K562 (cell line): ENCODE data around the gene ASPDH. TPM values are rescaled to one million over a fixed set of nuclear protein-coding genes. Genes with fewer than 3 reads are reported as not detected.

Source experiments
- ATF4 ChIP-seq: fragments of 450-650 bp; formaldehyde crosslinking; IDR thresholded peaks from 2 replicates; pipeline ENCODE4 v1.4.0; 2022; ENCODE audit warnings: mild to moderate bottlenecking, moderate library complexity
- CBFA2T2 ChIP-seq: fragments of 450-650 bp; conservative IDR thresholded peaks from 2 replicates; pipeline ENCODE4 v1.6.1; 2017; ENCODE audit warnings: mild to moderate bottlenecking
- CREB1 ChIP-seq, 2 experiments: sonication (generic) in 1 of 2; formaldehyde crosslinking in 1 of 2; IDR thresholded peaks; 2 replicates each; pipeline versions ENCODE4 v1.6.1 to v1.8.0; 2012 to 2022; ENCODE audit warnings: inconsistent platforms in 1 of 2, mild to moderate bottlenecking in 1 of 2, missing genetic modification reagents in 1 of 2, moderate library complexity in 1 of 2
- CTCFL ChIP-seq: IDR thresholded peaks from 2 replicates; pipeline ENCODE4 v1.6.1; 2011; ENCODE audit warnings: borderline replicate concordance, low read depth, mild to moderate bottlenecking, moderate library complexity, low read length; ENCODE audit not compliant: insufficient read depth, poor library complexity, severe bottlenecking
- GTF2E2 ChIP-seq: fragments of 200-800 bp; sonication (Bioruptor generic); IDR thresholded peaks from 2 replicates; pipeline ENCODE4 v1.6.1; 2016; ENCODE audit warnings: missing genetic modification characterization, missing compliant biosample characterization
- HEY1 ChIP-seq: fragments of 250-450 bp; sonication (Bioruptor Pico); IDR thresholded peaks from 2 replicates; pipeline ENCODE4 v1.5.0; 2020; ENCODE audit warnings: mild to moderate bottlenecking, moderate library complexity, borderline replicate concordance
- MAFF ChIP-seq: IDR thresholded peaks from 2 replicates; pipeline ENCODE4 v1.6.1; 2012; ENCODE audit warnings: low read length, improper control_type of control experiment
- MXD1 ChIP-seq: fragments of 250-450 bp; sonication (Bioruptor Pico); IDR thresholded peaks from 2 replicates; pipeline ENCODE4 v1.8.0; 2021; ENCODE audit warnings: borderline replicate concordance, mild to moderate bottlenecking, moderate library complexity; ENCODE audit not compliant: poor library complexity, severe bottlenecking
- NFRKB ChIP-seq: fragments of 450-650 bp; IDR thresholded peaks from 2 replicates; pipeline ENCODE4 v1.6.1; 2016; ENCODE audit warnings: low read depth
- PKNOX1 ChIP-seq: fragments of 450-650 bp; IDR thresholded peaks from 2 replicates; pipeline ENCODE4 v1.6.1; 2016
- PML ChIP-seq: IDR thresholded peaks from 2 replicates; pipeline ENCODE4 v1.6.1; 2012; ENCODE audit warnings: low read length, inconsistent platforms
- POLR2B ChIP-seq: fragments of 450-650 bp; IDR thresholded peaks from 2 replicates; pipeline ENCODE4 v1.6.1; 2018; ENCODE audit warnings: low read depth; ENCODE audit not compliant: partially characterized antibody
- PRMT5 ChIP-seq: sonication (generic); formaldehyde crosslinking; IDR thresholded peaks from 2 replicates; pipeline ENCODE4 v1.5.0; 2020; ENCODE audit warnings: missing genetic modification reagents
- RAD21 ChIP-seq, 2 experiments: fragments of 250-450 bp in 1 of 2; fragments of 450-650 bp in 1 of 2; sonication (Bioruptor Pico) in 1 of 2; formaldehyde crosslinking in 1 of 2; IDR thresholded peaks in 1 of 2; conservative IDR thresholded peaks in 1 of 2; 2 replicates each; pipeline versions ENCODE4 v1.4.0 to v1.8.0; 2020 to 2022; ENCODE audit warnings: mild to moderate bottlenecking in 2 of 2, moderate library complexity in 1 of 2
- RBM17 ChIP-seq: fragments of 200-400 bp; formaldehyde crosslinking; IDR thresholded peaks from 2 replicates; pipeline ENCODE4 v1.6.1; 2017; ENCODE audit warnings: low read depth, mild to moderate bottlenecking, low read length, borderline replicate concordance
- SP1 ChIP-seq: sonication (generic); formaldehyde crosslinking; IDR thresholded peaks from 2 replicates; pipeline ENCODE4 v1.8.1; 2022; ENCODE audit warnings: mild to moderate bottlenecking, missing genetic modification reagents
- ZKSCAN3 ChIP-seq: fragments of 250-450 bp; sonication (Bioruptor Pico); IDR thresholded peaks from 2 replicates; pipeline ENCODE4 v1.4.0; 2020
- ZNF518B ChIP-seq: fragments of 250-450 bp; sonication (Bioruptor Pico); IDR thresholded peaks from 2 replicates; pipeline ENCODE4 v1.5.0; 2021; ENCODE audit warnings: mild to moderate bottlenecking, moderate library complexity
- ZNF707 ChIP-seq: fragments of 250-450 bp; sonication (Bioruptor Pico); conservative IDR thresholded peaks from 2 replicates; pipeline ENCODE4 v1.8.0; 2022; ENCODE audit warnings: inconsistent platforms, mild to moderate bottlenecking, moderate library complexity
- ZNF764 ChIP-seq: fragments of 250-450 bp; sonication (Bioruptor Pico); IDR thresholded peaks from 2 replicates; pipeline ENCODE4 v1.4.0; 2020; ENCODE audit warnings: low read depth, mild to moderate bottlenecking, moderate library complexity
- polyA plus RNA-seq, 8 experiments: library from polyadenylated mRNA; depleted of rRNA in 4 of 8; stranded (reverse) in 5 of 8; unstranded in 3 of 8; fragments of >200 nt; fragmentation: Nextera tagmentation in 2 of 8; fragmentation: Illumina TruSeq in 1 of 8; extraction: Ambion mirVana in 2 of 8; extraction: Trizol in 1 of 8; gene quantifications; 2 replicates each; pipeline versions ENCODE4 v1.2.1 to v1.2.3, GENCODE V29; 2011 to 2014; ENCODE audit warnings: inconsistent platforms in 1 of 8, missing spikeins in 1 of 8
- total RNA-seq, 7 experiments: library from RNA; depleted of rRNA in 6 of 7; stranded (reverse); fragments of >200 nt in 6 of 7; fragmentation: Illumina TruSeq in 2 of 7; extraction: Trizol in 2 of 7; gene quantifications; 2 replicates each; pipeline versions ENCODE4 v1.2.1 to v1.2.3, GENCODE V29; 2011 to 2021; ENCODE audit warnings: low replicate concordance in 1 of 7

Gene ASPDH
- total and polyA plus RNA-seq, 9 of the 15 experiments (the other 6 are each of a cell fraction or from before 2014, with no cell fraction given) = not detected

GRCh38 chr19:50556282-50557008 lies 42.7 kb upstream of the ASPDH start (continued):
- TF ChIP-seq MXD1 (CRISPR knock-in tag) = no peak
- TF ChIP-seq SP1 (CRISPR knock-in tag) = peak; percentile 63; the same call in 1 of the 2 replicates
- no peak for TF ChIP-seq NFRKB
- no peak for TF ChIP-seq CBFA2T2
- no peak for TF ChIP-seq MAFF
- no peak for TF ChIP-seq ZNF518B (CRISPR knock-in tag)
- no peak for TF ChIP-seq ZKSCAN3 (CRISPR knock-in tag)
- TF ChIP-seq PRMT5 (CRISPR knock-in tag) = no peak
- TF ChIP-seq POLR2B = no peak
- no peak for TF ChIP-seq HEY1 (CRISPR knock-in tag)
- peak; percentile 89 for TF ChIP-seq ZNF764 (CRISPR knock-in tag)
- TF ChIP-seq ZNF707 (CRISPR knock-in tag) = no peak
- TF ChIP-seq RAD21 (CRISPR knock-in tag; conservative IDR thresholded peaks at IDR 0.05 in 1 of 2, IDR thresholded peaks at IDR 0.05 in 1 of 2) = peak; percentile 19 to 57; a peak in 2 of 4 replicates
- peak; percentile 63 for TF ChIP-seq CTCFL
- TF ChIP-seq RBM17 = no peak
- no peak for TF ChIP-seq CREB1 (IDR thresholded peaks at IDR 0.05)
- peak; percentile 58; the same call in 1 of the 2 replicates for TF ChIP-seq CREB1 (CRISPR knock-in tag; IDR thresholded peaks at IDR 0.05)
- no peak for TF ChIP-seq PML
- no peak for TF ChIP-seq GTF2E2 (tag)
- no peak for TF ChIP-seq PKNOX1
- no peak for TF ChIP-seq ATF4
